GM21529 (cell line): ENCODE measurements around the gene ZBTB40.

Source experiments
- ATAC-seq: cut with Tn5 transposase; IDR thresholded peaks from one replicate; pipeline ENCODE4 v1.9.1; 2021; ENCODE audit not compliant: unreplicated experiment

ZBTB40 gene, protein sequence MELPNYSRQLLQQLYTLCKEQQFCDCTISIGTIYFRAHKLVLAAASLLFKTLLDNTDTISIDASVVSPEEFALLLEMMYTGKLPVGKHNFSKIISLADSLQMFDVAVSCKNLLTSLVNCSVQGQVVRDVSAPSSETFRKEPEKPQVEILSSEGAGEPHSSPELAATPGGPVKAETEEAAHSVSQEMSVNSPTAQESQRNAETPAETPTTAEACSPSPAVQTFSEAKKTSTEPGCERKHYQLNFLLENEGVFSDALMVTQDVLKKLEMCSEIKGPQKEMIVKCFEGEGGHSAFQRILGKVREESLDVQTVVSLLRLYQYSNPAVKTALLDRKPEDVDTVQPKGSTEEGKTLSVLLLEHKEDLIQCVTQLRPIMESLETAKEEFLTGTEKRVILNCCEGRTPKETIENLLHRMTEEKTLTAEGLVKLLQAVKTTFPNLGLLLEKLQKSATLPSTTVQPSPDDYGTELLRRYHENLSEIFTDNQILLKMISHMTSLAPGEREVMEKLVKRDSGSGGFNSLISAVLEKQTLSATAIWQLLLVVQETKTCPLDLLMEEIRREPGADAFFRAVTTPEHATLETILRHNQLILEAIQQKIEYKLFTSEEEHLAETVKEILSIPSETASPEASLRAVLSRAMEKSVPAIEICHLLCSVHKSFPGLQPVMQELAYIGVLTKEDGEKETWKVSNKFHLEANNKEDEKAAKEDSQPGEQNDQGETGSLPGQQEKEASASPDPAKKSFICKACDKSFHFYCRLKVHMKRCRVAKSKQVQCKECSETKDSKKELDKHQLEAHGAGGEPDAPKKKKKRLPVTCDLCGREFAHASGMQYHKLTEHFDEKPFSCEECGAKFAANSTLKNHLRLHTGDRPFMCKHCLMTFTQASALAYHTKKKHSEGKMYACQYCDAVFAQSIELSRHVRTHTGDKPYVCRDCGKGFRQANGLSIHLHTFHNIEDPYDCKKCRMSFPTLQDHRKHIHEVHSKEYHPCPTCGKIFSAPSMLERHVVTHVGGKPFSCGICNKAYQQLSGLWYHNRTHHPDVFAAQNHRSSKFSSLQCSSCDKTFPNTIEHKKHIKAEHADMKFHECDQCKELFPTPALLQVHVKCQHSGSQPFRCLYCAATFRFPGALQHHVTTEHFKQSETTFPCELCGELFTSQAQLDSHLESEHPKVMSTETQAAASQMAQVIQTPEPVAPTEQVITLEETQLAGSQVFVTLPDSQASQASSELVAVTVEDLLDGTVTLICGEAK

DNA sequence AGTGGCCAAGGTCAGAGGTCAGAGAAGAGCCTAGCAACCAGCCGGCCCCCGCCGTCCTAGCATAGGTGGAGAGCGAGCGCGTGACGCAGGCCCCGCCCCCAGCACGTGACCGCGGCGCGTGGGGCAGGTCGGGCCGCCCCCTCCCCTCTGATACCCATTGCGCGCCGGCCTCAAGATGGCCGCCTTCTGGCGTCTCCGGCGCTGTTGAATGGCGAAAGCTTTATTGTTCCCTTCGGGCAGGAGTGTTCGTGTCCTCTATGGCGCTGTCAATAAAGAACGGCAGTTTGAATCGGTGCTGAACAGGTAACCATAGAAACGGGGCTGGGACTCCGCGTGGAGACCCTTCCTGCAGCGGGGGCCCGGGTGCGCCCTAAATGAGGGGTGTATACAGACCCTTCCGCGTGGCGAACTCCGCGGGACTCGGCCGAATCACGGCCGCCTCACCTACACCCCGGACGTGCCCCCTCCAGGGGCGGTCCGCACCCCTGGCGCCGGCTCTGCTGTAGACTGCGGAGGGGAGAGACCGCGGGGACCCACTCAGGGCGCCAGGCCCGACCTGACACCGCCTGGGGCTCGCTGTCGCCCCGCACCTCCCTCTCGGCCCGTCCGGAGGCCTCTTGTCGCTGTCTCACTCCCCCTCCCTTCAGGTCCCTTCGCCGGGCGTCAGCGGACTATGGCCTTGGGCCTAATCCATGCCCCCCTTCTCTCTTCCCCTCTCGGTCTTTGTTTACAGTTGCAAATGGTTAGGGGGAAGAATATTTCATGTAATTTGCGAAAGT is at the start of gene ZBTB40:
TSS of gene ZBTB40 (plus strand) at position 150 of the 779 bp plus-strand sequence. CDS start 38,098 bp downstream, outside the sequence.
- peak; percentile 82 for ATAC-seq

DNA sequence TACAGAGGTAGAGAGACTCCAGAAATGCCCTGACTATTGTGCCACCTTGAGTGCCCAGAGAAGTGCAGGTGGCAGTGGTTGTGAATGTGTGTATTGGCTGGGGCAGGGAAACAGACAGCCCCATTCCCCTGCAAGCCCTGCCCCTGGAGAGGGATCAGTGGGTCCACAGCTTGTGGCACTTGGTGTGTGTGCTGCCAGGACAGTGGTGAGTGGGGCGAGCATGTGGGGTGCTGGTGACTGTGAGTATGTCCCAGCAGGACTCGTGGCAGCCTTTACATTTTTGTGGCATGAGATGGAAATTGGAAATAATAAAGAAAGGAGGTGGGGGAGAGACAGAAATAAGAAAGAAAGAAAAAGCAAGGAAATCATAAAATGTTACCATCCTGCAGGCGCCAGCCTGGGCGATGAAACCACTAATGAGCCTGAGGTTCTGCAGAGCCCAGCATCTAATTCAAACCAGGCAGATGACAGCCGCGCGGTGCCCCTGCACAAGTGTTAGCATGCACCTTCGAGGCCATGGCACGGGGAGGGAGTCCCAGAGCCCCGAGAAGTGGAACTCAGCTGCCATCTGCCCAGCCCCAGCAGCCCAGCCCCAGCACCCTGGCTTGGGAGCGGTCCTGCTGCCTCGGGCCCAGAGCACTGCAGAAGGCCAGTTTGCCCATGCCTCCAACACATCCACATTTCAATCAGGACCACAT is 49.1 kb upstream of the ZBTB40 start:
- no peak for ATAC-seq

DNA sequence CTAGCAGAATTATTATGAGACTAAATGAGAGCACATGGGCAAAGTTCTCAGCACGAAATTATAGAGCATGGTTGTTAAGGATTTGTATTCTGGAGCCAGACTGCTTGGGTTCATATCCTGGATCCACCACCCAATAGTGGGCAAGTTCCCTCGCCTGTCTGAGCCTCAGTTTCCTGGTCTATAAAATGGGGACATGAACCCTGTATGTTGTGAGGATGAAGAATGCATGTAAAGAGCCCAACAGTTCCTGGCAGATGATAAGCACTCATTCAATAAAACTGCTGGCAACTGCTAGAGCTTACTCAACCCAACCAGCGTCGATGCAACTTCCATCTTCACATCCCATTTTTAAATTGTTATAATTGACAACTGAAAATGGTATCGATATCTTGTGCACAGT is 47.2 kb upstream of the ZBTB40 start:
- no peak for ATAC-seq

GRCh38 chr1:22406722-22407495 is 44.7 kb upstream of the ZBTB40 start:
- no peak for ATAC-seq

GRCh38 chr1:22408230-22408629 is 43.4 kb upstream of the ZBTB40 start:
- no peak for ATAC-seq

DNA sequence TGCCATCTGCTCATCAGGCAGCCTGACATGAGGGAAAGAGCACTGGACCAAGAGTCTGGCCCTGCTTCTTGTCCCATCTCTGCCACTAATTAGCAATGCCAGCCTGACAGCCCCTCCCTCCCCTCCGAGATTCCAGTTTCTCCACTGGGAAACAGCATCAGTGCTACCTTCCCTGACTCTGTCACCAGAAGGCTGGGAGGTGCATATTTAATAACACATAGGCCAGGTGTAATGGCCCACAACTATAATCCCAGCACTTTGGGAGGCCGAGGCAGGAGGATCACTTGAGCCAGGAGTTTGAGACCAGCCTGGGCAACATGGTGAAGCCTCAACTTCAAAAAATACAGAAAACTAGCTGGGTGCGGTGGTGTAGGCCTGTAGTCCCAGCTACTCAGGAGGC is 41.2 kb upstream of the ZBTB40 start:
- no peak for ATAC-seq

DNA sequence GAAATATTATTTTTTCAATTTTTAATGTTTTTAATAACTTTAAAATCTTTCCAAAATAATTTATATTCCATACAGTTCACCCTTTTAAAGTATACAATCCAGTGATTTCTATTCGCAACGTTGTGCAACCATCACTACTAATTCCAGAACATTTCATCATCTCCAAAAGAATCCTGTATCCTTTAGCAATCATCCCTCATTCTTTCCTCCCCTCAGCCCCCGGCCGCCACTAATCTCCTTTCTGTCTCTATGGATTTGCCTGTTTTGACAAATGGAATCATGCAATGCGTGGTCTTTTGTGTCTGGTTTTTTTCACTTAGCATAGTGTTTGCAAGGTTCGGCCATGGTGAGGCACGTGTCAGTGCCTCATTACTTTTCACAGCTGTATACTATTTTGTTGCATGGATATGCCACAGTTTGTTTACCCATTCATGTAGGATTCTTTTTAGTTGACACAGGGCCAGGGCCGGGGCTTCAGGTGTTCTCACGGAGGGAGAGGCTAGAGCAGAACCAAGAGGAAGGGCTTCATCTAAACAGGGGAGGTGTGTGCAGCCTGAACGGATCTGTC is 40.6 kb upstream of the ZBTB40 start:
- ATAC-seq = no peak

- ATAC-seq = no peak
Observed at GRCh38 chr1:22411589-22411988, 40.1 kb upstream of the ZBTB40 start.

- no peak for ATAC-seq
Observed at GRCh38 chr1:22412932-22413727, 38.5 kb upstream of the ZBTB40 start.

- no peak for ATAC-seq
Observed at GRCh38 chr1:22413799-22414198, 37.9 kb upstream of the ZBTB40 start.

DNA sequence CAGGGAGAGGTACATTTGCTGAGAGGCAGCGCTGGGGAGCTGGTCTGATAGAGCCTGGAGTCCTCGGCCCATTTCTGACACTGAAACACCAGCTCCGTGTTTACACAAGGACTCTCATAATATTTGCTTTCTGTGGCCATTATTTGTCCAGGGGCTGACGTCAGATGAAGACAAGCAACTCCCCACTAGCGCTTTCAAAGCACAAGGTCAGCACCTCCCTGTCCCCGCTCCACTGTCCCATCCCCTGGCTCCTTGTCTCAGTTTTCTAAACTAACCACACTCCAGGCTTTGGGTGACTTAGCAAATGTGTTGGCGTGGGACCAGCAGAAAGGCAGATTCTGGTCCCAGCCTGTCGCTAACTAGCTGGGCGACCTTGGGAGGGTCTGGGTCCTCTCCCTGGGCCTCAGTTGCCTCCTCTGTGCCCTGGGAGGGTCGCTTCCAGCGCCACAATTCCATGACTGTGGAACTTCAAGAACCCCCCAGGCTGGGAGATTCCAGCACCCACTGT is 37.4 kb upstream of the ZBTB40 start:
- ATAC-seq = no peak

DNA sequence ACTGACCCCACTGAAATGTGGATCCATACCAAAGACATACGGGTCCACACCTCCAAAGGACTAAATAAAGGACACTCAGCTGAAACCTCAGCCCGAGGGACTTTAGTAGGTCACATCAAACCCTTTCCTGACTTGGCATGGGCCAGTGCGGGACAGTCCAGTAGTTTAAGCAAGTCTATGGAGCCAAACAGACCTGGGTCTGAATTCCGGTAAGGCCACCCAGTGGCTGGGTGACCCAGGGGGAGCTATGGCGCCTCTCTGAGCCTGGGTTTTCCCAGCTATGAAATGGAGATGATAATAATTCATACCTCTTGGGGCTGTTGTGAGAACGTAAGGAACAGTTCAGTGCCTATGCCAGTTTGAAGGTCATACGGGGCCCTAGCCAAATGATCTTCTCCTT is 36.2 kb upstream of the ZBTB40 start:
- no peak for ATAC-seq

DNA sequence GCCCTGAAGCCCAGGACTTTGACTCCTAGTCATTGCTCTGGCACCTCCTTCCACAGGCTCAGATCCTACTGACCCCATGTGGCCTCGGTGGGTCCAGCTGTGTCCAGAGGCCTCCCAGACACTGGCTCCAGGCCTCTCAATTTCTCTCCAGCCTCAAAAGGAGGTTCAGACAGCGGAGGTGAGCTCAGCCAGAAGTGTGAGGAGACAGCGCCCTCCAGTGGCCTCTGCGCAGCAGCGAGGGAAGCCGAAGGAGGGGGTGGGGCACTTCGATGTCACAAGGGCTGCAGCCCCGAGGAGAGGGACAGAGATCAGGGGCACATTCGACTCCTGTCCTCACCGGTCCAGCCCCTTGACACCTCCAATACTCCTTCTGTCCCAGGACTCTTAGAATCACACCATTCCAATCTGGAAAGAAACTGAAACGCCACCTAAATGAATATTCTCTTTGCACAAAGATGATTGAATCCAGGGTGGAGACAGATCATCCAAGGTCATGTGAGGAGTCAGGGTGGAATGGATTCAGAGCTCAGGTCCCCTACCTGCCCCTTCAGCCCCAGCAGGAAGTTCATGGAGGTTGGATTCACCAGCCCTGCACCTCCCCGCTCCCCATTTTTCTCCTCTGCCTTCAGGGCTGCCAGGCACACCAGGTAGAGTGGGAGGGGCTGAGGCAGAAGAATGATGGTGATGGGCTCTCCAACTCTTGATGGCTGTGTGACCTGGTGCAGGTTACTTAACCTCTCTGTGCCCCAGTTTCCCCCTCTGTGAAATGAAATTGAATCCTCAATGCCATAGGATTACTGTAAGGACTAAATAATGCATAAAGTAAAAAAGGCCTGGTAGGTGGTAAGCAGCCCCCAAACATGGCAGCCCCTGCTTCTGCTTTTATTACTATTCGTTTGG is 34.8 kb upstream of the ZBTB40 start:
- ATAC-seq = no peak

DNA sequence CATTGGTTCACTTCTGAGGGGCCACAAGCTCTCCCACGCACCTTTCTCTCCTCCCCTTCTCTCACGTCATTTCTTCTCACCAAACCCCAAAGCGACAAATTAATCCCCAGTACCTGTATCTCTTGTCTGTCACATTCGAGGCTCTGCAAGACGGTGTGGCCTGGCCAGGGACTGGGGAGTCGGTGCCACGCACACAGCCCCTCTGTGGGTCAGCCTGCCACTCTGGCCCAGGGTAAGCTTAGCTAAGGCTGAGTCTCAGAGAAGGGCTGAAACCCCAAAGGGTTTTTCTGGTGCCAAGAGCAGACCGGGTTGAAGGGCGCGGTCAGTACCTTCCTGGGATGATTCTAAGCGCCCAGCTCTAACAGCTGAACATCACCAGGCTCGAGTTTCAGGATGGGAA is 34.2 kb upstream of the ZBTB40 start:
- ATAC-seq = no peak

DNA sequence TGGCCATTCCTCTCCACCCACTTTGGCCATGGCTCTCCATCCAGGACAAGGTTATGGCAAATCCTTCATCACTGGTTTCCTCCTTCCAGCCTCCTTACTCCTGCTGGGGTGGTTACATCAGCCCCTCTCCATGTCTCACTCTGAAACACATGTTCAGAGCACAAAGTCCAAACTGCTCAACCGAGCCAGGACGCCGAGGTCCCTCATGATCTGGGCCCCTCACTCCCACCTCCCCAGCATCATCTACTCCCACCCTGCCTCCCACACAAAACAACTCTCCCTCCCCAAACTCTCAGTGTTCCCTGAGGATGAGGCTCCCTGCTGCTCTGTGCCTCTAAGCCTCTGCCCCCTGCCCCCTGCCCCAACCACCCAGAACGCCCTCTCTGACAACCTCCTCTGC is 33.3 kb upstream of the ZBTB40 start:
- ATAC-seq = no peak

GRCh38 chr1:22418933-22419382 is 32.7 kb upstream of the ZBTB40 start:
- ATAC-seq = no peak
